ENCODE data around the gene SPEF1.

DNA sequence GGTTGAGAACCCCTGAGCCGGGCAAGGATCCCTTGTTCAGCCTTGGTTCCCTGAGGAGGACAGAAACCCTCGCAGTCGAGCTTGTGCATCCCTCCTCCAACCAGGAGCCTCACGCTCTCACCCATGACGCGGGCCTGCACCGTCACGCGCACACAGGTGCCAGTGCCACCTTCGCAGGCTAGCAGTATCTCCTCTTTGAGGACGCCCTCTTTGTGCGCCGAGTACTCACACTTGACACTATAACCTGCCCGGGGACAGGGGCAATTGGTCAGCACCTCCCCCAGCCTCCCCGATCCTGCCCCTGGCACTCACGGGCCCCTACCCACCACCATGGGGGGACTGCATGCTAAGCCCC lies 27.0 kb downstream of the SPEF1 start:
- TF ChIP-seq YY1 (IDR thresholded peaks at IDR 0.05; ENCODE audit: insufficient read depth, insufficient read length) (no peak), ZNF274 (IDR thresholded peaks at IDR 0.05; ENCODE audit: low read depth, low read length) (no peak), SUZ12 (IDR thresholded peaks at IDR 0.05; ENCODE audit: extremely low read depth, insufficient read depth, insufficient read length) (no peak)

All from NT2/D1 (cell line).